ELR (cell line): Measurements from ENCODE around the gene OCIAD2.
"Not testable (repeated sequence)": the region's sequence is repeated elsewhere in the genome, so short reads cannot be mapped to it uniquely, and the experiment has no call there.

Experiments used
- DNase-seq: peaks from one replicate; pipeline ENCODE4 v3.0.0-alpha.2; 2015; ENCODE audit warnings: low read depth

The OCIAD2 gene

GRCh38 chr4:48906206-48907173, at the start of gene OCIAD2:
Gene OCIAD2 (minus strand): TSS chr4:48906774. CDS start chr4:48904549, 2,225 bp downstream.
- peak; percentile 58 for DNase-seq

DNA sequence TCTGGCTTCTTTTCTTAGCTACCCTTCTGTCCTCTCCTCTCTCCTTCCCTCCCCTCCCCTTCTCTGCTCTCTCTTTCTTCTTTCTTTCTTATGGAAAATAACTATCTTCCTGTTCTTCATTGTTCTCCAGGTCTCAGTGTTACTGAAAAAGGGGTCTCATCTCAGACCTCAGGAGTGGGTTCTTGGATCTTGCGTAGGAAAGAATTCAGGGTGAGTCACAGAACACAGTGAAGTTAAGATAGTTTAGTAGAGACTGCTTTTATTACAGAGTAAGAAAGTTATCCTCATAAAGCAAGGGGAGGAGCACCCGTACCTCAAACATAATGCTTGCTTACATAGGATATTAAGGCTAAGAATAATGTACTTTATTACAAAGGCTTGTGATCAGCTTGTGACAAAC, 47.7 kb upstream of the OCIAD2 start:
- peak; percentile 42 for DNase-seq

- DNase-seq: peak; percentile 43
Measured at GRCh38 chr4:48949518-48950219, 43.1 kb upstream of the OCIAD2 start.

DNA sequence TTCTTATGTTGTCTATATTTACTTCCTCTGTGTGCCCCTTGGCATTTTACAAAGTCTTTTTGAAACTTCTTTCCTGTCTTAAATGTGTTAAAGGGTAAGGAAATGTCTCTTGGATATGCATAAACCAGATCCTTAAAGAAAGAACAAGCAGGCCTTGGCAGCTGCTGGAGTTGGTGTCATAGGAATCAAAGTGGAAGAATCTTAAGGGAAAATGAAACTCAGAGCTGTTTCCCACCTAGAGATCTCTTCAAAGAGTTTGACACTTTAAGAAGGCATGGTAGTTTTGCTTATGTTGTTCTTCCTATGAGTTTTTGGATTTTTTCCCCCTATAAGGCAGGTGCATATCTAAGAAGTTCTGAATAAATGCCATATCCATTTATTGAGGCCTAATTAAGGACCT, 42.5 kb upstream of the OCIAD2 start:
- no peak for DNase-seq

DNA sequence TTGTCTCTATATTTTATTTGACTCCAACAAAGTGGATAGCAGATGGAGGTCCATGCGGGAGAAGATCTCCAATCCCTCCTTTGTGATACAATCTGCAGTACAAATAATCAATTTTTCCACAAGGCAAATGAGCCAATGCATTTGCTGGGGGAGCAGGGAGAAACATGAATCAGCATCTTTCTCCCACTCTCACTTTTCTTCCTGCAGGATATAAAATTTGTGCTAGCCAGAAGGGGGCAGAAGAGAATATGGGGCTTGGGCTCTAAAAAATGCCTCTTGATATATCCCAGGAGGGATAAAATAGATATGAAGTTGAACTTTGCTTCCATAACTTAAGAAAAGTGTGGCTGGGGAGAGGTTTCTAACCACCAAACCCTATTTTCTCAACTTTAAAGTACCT, 41.2 kb upstream of the OCIAD2 start:
- DNase-seq: no peak

DNA sequence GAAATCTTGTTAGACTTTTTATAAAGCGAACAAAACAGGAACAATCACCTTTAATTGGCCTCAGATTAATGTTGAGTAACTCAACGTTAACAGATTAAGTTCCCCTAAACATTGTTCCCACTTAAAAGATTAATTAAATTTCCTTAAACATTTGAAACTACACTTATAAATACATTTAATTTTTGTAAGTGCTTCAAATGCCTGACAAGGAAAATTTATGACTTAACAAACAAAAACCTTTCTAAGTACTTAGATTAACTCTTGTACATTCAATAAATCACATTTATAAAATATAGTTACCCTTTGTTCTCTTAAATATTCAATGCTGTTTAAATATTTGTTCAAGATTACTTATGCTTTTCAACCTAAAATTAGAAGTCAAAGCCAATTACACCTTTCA, 39.4 kb upstream of the OCIAD2 start:
- DNase-seq: no peak

DNA sequence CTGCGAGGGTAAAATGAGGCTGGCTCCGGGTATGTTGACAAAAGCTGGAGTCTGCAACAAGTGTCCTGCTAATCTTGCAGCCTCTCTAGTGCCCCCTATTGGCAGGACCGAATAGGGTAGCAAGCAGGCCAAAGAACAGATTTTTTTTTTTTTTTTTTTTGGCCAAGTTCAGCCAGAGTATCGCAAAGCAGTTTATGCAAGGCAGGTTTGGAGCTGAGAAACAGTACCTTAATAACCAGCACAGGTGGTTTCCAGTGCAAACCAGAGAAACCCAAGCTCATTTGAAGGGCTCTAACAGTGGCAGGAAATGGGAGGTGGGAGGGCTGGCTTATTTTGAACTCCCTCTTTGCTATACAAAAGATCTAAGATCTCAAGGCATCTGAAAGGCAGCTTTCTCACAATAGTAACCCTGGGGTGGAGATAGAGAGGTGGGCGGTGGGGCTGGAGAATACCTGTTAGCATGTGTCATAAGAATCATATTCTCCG, 38.2 kb upstream of the OCIAD2 start:
- no peak for DNase-seq

DNA sequence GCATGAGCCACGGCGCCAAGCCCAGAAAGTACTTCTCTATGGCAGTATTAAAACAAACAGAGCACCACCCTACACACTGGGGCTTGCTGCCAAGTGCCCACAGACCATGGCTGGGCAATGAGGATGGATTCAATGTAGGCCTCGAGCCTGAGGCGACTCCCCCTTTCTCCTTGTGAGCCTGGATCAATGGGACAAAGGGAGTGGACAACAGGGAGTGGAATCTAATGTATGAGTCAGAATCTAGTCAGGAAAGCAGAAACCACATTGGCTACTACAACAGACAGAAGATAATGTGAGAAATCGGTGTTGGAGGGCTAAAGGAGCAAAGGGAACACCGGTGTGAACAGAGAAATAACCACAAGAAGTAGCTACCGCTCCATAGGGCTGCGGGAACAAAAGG, 37.7 kb upstream of the OCIAD2 start:
- peak; percentile 69 for DNase-seq

DNA sequence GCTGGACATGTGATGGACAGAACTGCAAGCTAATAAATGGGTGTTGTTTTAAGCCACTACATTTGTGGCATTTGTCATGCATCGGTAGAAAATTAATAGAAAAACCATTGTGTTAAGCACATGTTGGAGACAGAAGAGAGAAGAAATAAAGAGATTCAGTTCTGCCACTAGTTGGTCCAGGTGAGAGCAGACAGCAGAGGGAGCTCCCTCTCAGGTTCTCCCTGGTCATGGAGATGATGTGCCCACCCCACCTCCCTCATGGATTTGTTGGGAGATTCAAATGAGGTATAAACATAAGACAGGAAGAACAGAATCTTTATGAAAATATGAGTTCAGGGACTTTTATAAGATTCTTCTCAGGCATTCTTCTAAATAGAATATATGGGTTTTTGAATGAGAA, 36.8 kb upstream of the OCIAD2 start:
- peak; percentile 33 for DNase-seq

GRCh38 chr4:48939785-48940184, 33.2 kb upstream of the OCIAD2 start:
- peak; percentile 87 for DNase-seq

DNA sequence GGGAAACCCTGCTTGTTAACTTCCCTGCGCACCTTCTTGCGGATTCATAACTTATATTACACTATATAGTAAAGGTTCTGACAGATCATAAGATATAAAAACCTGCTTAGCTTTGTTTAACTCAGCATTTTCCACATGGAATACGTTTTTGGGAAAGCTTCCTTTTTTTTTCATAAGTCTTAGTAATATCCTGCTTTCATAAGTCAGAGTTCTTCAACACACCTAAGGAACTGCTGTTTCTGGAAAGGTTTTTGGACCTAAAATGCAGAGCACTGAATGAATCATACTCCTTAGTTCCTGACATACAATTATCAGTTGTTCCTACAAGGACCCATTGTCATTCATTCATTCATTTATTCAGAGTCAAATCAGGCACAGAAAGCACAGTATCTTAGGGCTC, 32.3 kb upstream of the OCIAD2 start:
- no peak for DNase-seq

GRCh38 chr4:48937033-48937432, 30.5 kb upstream of the OCIAD2 start:
- DNase-seq: no peak

- no peak for DNase-seq
Measured at GRCh38 chr4:48931459-48931858, 24.9 kb upstream of the OCIAD2 start.

- DNase-seq: no peak
Measured at GRCh38 chr4:48930654-48931053, 24.1 kb upstream of the OCIAD2 start.

- DNase-seq: no peak
Measured at GRCh38 chr4:48924416-48924815, 17.8 kb upstream of the OCIAD2 start.

DNA sequence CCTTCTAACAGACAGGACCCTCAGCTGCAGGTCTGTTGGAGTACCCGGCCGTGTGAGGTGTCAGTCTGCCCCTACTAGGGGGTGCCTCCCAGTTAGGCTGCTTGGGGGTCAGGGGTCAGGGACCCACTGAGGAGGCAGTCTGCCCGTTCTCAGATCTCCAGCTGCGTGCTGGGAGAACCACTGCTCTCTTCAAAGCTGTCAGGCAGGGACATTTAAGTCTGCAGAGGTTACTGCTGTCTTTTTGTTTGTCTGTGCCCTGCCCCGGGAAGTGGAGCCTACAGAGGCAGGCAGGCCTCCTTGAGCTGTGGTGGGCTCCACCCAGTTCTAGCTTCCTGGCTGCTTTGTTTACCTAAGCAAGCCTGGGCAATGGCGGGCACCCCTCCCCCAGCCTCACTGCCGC, 16.5 kb upstream of the OCIAD2 start:
- DNase-seq: not testable (repeated sequence)

GRCh38 chr4:48914311-48914710, 7.7 kb upstream of the OCIAD2 start:
- DNase-seq: no peak

DNA sequence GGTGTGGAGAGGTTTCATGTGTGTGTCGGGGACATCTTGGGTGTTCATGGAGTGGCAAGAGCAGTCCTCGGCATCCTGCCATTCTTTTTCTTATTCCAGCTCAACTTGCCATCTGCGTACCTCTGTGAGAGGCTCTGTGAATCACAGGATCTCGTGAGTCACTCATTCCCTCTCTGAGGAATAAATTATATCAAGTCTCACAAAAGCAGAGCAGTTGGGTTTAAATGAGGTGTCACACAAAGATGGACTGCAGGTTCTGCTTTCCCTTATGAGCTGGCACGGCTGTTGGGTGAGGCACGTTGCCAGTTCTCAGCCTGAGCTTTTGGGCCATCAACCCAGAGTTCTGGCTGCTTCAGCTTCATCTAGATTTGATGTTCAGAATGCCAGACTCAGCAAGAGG, 6.8 kb upstream of the OCIAD2 start:
- DNase-seq: peak; percentile 94

GRCh38 chr4:48912349-48912748, 5.8 kb upstream of the OCIAD2 start:
- DNase-seq: peak; percentile 8

DNA sequence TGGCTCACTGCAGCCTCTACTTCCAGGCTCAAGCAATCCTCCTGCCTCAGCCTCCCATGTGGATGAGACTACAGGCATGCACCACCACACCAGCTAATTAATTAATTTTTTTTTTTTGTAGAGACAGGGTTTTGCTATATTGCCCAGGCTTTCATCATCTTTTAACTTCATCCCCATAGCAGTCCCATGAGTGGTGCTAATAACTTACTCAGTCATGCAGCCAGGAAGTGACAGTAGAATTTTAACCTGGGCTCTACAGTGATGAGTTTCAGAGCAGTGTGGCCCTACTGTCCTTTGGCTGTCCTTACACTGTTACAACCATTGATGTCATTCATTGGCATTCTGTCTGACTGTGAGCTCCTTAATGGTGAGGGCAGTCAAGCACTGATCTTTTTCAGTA, 3.9 kb upstream of the OCIAD2 start:
- DNase-seq: peak; percentile 17

DNA sequence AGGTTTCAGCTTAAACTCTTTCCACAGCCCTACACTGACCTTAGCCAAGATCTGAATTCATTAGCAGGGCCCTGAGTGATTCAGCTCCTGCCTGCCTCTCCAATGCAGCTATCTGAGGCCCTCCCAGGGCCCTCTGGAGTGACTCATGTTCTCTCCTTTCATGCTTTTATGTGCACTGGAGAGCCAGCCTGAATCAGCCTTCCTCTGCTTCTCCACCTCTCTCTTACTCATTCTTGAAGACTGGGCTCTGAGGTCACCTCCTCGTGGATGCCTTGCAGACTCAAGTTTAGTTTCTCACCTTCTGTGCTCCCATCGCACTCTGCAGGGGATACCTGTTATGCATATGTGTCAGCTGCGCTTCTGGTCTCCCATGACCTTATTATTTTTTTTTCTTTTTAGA, 3.1 kb upstream of the OCIAD2 start:
- DNase-seq: peak; percentile 98

DNA sequence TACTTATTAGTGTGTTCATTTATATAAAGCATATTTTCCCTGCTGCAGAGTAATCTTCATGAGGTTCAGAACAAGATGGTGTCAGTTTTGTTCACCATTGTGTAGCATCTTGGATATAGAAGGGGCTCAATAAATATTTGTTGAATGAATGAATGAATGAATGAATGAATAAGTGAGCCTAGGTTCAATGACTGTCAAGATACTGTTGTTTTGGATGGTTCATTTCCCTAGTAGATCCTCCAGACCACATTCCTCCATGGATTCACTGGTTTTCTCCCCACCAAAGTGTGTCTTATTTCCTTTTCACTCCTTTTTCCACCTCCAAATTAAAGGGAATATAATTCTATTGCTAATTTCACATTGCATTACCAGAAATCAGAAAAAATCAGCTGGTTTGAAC, 2.1 kb upstream of the OCIAD2 start:
- DNase-seq: no peak
